A673 (cell line): ENCODE results near the gene NVL. TPM values are rescaled to one million over a fixed set of nuclear protein-coding genes. Genes with fewer than 3 reads are reported as not detected.
A peak's percentile ranks its signal among the peaks of the same experiment; 100 is the strongest.

Experiments
- BruUV-seq: library from RNA; stranded (reverse); fragments of 400-500 nt; replicated peaks from 2 replicates; lab custom pipeline; 2021; lab: Mats Ljungman, UMichigan
- CTCF ChIA-PET: fragments of 300-600 bp; sonication (Branson Sonifier 250); formaldehyde crosslinking; loops from one replicate; lab custom pipeline; 2022; ENCODE audit warnings: antibody characterized with exemption; lab: Charles Lee
- POLR2A ChIA-PET: fragments of 300-600 bp; sonication (Branson Sonifier 250); formaldehyde crosslinking; loops from one replicate; lab custom pipeline; 2022; ENCODE audit warnings: antibody characterized with exemption; ENCODE audit not compliant: low non-redundant PET; lab: Charles Lee
- DNase-seq: peaks from one replicate; pipeline ENCODE4 v3.0.0-alpha.2; 2015; ENCODE audit warnings: low spot score
- H3K27ac ChIP-seq: fragments of 200-600 bp; sonication (generic); 2 replicates; pipeline ENCODE4 v1.5.1; 2016; ENCODE audit warnings: mixed run types, low read depth, mild to moderate bottlenecking, mixed read lengths, antibody characterized with exemption, low read length; ENCODE audit not compliant: poor library complexity, severe bottlenecking
- H3K27me3 ChIP-seq: fragments of 200-600 bp; sonication (generic); replicated peaks from 2 replicates; pipeline ENCODE4 v1.6.1; 2017; ENCODE audit warnings: mixed run types, low read depth, mild to moderate bottlenecking, mixed read lengths, antibody characterized with exemption, low read length; ENCODE audit not compliant: insufficient read depth, poor library complexity
- H3K36me3 ChIP-seq: fragments of 200-600 bp; sonication (generic); 2 replicates; pipeline ENCODE4 v1.6.1; 2016; ENCODE audit warnings: mixed run types, mild to moderate bottlenecking, mixed read lengths, antibody characterized with exemption, low read length; ENCODE audit not compliant: insufficient read depth, poor library complexity, severe bottlenecking
- H3K4me1 ChIP-seq: fragments of 200-600 bp; sonication (generic); 2 replicates; pipeline ENCODE4 v1.6.1; 2017; ENCODE audit warnings: mixed run types, mild to moderate bottlenecking, mixed read lengths, antibody characterized with exemption, low read length; ENCODE audit not compliant: insufficient read depth, poor library complexity, severe bottlenecking
- H3K4me3 ChIP-seq: fragments of 200-600 bp; sonication (generic); 2 replicates; pipeline ENCODE4 v1.5.1; 2016; ENCODE audit warnings: low read depth, mixed run types, mild to moderate bottlenecking, mixed read lengths, low read length; ENCODE audit not compliant: poor library complexity, severe bottlenecking
- H3K9me3 ChIP-seq: fragments of 200-600 bp; sonication (generic); 2 replicates; pipeline ENCODE4 v1.6.1; 2016; ENCODE audit warnings: mixed run types, low read depth, mild to moderate bottlenecking, mixed read lengths, antibody characterized with exemption, low read length; ENCODE audit not compliant: poor library complexity, severe bottlenecking
- EZH2 ChIP-seq: fragments of 200-600 bp; sonication (generic); IDR thresholded peaks from 2 replicates; pipeline ENCODE4 v1.6.1; 2017; ENCODE audit warnings: borderline replicate concordance, low read depth, mild to moderate bottlenecking, mixed read lengths, antibody characterized with exemption, low read length; ENCODE audit not compliant: poor library complexity, severe bottlenecking
- intact Hi-C: fragments of 100-400 bp; cut with micrococcal nuclease; formaldehyde crosslinking; loops from one replicate; pipeline ENCODE4 v1.10.0; 2022; ENCODE audit not compliant: unreplicated experiment
- total RNA-seq: library from RNA; stranded (reverse); gene quantifications from 2 replicates; pipeline ENCODE4 v1.2.3, GENCODE V29; 2021
- TF ChIP-seq, protein P1 (sequence below): fragments of 300-800, 200-600 bp; sonication (generic); conservative IDR thresholded peaks from 2 replicates; pipeline ENCODE4 v1.5.1; 2017; ENCODE audit warnings: low read depth, mild to moderate bottlenecking, antibody characterized with exemption, low read length, moderate library complexity, mixed read lengths

The NVL gene
- total RNA-seq, 1 experiment from 2014 or later: 54.8 TPM

DNA sequence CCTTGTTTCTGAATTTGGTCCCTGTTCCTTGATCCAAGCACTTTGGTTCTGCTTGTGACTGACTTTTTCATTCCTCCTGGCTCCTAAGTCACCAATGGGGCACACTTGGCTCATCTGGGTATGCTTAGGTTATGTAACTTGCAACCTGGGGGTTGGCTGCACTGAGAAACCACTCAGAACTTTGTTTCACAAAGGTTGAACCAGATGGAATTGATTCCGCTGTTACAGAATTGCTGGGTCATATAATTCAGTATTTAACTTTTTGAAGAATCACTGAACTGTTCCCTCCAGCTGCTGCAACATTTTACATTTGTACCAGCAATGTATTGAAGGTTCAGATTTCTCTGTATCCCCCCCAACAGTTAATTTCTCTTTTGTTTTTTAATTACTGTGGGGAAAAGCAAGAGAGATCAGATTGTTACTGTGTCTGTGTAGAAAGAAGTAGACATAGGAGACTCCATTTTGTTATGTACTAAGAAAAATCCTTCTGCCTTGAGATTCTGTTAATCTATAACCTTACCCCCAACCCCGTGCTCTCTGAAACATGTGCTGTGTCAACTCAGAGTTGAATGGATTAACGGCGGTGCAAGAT lies 9.6 kb upstream of the NVL start:
- no peaks in the 10 kb centered on the region for H3K4me1 ChIP-seq
- no peak for TF ChIP-seq EZH2
- TF ChIP-seq, protein P1, sequence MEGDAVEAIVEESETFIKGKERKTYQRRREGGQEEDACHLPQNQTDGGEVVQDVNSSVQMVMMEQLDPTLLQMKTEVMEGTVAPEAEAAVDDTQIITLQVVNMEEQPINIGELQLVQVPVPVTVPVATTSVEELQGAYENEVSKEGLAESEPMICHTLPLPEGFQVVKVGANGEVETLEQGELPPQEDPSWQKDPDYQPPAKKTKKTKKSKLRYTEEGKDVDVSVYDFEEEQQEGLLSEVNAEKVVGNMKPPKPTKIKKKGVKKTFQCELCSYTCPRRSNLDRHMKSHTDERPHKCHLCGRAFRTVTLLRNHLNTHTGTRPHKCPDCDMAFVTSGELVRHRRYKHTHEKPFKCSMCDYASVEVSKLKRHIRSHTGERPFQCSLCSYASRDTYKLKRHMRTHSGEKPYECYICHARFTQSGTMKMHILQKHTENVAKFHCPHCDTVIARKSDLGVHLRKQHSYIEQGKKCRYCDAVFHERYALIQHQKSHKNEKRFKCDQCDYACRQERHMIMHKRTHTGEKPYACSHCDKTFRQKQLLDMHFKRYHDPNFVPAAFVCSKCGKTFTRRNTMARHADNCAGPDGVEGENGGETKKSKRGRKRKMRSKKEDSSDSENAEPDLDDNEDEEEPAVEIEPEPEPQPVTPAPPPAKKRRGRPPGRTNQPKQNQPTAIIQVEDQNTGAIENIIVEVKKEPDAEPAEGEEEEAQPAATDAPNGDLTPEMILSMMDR: no peak
- H3K27ac ChIP-seq: no peak overlapping the region
- CTCF ChIA-PET: no interaction called here
- no peak overlapping the region for H3K4me3 ChIP-seq
- peaks cover 25% of the 10 kb centered on the region for H3K9me3 ChIP-seq
- no peak for DNase-seq
- H3K27me3 ChIP-seq: no peaks in the 10 kb centered on the region
- H3K36me3 ChIP-seq: no peaks in the 10 kb centered on the region
- intact Hi-C loops: loop anchor here (10.0 kb wide), 1 partner anchor 525 kb away; no protein-coding TSS in a partner anchor
- no TSS peak for BruUV-seq
- POLR2A ChIA-PET: no interaction called here

DNA sequence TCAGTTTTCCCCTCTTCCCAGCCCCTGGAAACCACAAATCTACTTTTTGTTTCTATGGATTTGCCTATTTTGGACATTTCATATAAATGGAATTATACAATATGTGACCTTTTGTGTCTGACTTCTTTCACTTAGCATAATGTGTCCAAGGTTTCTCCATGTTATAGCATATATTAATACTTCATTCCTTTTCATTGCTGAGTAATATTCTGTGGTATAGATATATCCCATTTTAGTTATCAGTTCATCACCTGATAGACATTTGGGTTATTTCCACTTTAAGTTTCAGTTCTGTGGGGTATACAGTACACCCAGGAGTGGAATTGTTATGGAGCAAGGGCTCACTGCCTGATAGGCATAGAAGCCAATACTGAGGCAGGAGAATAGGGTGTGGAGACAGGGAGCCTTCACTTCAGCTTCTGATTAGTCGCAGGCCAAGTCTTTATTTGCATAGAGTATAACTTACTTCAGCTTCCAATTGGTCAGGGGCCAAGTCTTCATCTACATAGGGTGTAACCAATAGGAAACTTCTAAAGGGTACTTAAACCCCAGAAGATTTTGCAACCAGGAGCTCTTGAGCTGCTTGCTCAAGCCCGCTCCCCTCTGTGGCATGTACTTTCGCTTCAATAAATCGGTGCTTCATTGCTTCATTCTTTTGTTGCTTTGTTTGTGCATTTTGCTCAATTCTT lies 8.3 kb upstream of the NVL start:
- no TSS peak for BruUV-seq
- CTCF ChIA-PET: no interaction called here
- H3K36me3 ChIP-seq: no peaks in the 10 kb centered on the region

DNA sequence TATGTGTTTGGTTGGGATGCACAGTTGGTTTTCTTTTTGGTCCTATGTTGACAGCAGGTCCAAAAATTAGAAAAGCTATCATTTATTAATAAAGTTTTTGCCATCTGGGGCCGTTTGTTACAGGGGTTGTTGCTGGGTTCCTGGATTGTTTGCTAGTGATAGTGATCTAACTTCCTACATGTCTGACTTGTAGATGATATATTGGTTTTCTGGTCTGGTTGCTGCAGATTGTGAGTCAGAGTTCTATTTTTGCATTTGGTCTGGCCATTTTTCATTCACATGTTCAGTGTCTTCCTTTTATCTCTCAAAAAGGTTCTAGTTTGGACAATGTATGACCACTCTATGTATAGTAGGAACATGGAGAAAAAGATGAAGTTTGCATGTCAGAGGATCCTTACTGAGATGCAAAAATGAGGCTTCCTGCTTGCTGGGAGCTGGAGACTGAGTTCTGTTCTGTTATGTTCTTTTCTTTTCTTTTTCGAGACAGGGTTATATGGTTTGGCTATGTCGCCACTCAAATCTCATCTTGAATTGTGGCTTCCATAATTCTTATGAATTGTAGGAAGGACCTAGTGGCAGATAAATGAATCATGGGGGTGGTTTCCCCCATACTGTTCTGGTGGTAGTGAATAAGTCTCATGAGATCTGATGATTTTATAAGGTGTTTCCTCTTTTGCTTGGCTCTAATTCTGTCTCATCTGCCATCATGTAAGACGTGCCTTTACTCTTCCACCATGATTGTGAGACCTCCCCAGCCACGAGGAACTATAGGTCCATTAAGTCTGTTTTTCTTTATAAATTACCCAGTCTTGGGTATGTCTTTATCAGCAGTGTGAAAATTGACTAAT lies 4.2 kb upstream of the NVL start:
- no peak overlapping the region for H3K4me3 ChIP-seq
- POLR2A ChIA-PET: no interaction called here
- H3K4me1 ChIP-seq: peaks cover 8% of the 10 kb centered on the region
- H3K9me3 ChIP-seq: no peaks in the 10 kb centered on the region
- no peak for DNase-seq
- intact Hi-C loops: loop anchor here (2.0 to 10.0 kb wide), 2 partner anchors 519 to 635 kb away; no protein-coding TSS in a partner anchor
- H3K27ac ChIP-seq: no peak overlapping the region
- no TSS peak for BruUV-seq
- no peaks in the 10 kb centered on the region for H3K27me3 ChIP-seq
- TF ChIP-seq, protein P1: no peak
- no peak for TF ChIP-seq EZH2
- CTCF ChIA-PET: interaction anchor here (1.1 to 2.1 kb wide), 2 partner anchors 218 to 636 kb away, joined by 4 to 5 read pairs; no protein-coding TSS in a partner anchor
- H3K36me3 ChIP-seq: no peaks in the 10 kb centered on the region

More for the DNA sequence above, 8.3 kb upstream of the NVL start:
- Histone ChIP-seq H3K4me1 (no peaks in the 10 kb centered on the region), H3K9me3 (peaks cover 12% of the 10 kb centered on the region), H3K4me3 (no peak overlapping the region), H3K27ac (no peak overlapping the region), H3K27me3 (no peaks in the 10 kb centered on the region)
- no peak for TF ChIP-seq EZH2
- DNase-seq: peak; percentile 51
- intact Hi-C loops: loop anchor here (10.0 kb wide), 1 partner anchor 523 kb away; no protein-coding TSS in a partner anchor
- POLR2A ChIA-PET: no interaction called here
